ENCODE measurements around the gene IL17RE. TPM values are rescaled to one million over a fixed set of nuclear protein-coding genes. Genes with fewer than 3 reads are reported as not detected.
"Not testable (repeated sequence)": the region's sequence is repeated elsewhere in the genome, so short reads cannot be mapped to it uniquely, and the experiment has no call there.

The IL17RE gene, protein sequence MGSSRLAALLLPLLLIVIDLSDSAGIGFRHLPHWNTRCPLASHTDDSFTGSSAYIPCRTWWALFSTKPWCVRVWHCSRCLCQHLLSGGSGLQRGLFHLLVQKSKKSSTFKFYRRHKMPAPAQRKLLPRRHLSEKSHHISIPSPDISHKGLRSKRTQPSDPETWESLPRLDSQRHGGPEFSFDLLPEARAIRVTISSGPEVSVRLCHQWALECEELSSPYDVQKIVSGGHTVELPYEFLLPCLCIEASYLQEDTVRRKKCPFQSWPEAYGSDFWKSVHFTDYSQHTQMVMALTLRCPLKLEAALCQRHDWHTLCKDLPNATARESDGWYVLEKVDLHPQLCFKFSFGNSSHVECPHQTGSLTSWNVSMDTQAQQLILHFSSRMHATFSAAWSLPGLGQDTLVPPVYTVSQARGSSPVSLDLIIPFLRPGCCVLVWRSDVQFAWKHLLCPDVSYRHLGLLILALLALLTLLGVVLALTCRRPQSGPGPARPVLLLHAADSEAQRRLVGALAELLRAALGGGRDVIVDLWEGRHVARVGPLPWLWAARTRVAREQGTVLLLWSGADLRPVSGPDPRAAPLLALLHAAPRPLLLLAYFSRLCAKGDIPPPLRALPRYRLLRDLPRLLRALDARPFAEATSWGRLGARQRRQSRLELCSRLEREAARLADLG
- total RNA-seq = 100 to 1,000 TPM in 1 of 4 donors, 10 to 100 TPM in 3; 71.1 to 117 (median 81.1) TPM

DNA sequence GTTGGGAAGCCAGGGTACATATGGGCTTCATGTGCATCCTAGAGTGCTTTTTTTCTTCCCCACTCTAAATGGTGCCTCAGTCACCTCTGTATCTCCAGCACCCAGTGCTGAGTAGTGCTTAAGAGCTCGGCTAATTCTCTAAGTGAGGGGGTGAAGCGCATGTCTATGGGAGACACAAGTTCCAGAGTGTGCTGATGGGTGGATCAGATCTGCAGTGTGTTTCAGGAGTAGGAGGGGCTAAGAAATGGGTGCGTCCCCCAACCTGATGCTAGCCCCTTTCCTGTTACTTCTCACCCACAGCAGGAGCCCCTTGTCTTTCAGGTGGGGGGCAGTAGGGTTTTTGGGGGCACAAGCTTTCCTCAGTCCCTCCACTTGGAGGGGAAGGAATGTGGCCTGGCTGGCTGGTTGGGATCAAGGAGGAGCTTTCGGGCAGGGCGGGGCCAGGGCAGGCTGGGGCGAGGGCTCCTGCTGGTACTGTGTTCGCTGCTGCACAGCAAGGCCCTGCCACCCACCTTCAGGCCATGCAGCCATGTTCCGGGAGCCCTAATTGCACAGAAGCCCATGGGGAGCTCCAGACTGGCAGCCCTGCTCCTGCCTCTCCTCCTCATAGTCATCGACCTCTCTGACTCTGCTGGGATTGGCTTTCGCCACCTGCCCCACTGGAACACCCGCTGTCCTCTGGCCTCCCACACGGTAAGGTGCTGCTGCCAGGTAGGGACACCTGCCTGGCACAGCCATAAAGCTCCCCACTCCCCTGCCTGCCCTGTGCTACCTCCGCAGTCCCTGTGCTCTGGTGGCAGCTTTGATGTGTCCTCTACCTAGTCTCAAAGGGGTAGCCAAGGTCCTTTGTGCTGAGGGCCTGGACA lies at the start of gene IL17RE:
TSS of gene IL17RE (plus strand) at position 477 of the 866 bp plus-strand sequence. CDS start at position 562, 85 bp downstream.
- peak within 1 kb of the TSS; percentile 15 for H3K4me3 ChIP-seq (ENCODE audit: low read depth, poor library complexity, severe bottlenecking)
- TF ChIP-seq POLR2A (IDR thresholded peaks at IDR 0.05) = no peak
- TF ChIP-seq, protein P1, sequence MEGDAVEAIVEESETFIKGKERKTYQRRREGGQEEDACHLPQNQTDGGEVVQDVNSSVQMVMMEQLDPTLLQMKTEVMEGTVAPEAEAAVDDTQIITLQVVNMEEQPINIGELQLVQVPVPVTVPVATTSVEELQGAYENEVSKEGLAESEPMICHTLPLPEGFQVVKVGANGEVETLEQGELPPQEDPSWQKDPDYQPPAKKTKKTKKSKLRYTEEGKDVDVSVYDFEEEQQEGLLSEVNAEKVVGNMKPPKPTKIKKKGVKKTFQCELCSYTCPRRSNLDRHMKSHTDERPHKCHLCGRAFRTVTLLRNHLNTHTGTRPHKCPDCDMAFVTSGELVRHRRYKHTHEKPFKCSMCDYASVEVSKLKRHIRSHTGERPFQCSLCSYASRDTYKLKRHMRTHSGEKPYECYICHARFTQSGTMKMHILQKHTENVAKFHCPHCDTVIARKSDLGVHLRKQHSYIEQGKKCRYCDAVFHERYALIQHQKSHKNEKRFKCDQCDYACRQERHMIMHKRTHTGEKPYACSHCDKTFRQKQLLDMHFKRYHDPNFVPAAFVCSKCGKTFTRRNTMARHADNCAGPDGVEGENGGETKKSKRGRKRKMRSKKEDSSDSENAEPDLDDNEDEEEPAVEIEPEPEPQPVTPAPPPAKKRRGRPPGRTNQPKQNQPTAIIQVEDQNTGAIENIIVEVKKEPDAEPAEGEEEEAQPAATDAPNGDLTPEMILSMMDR (IDR thresholded peaks at IDR 0.05) = no peak
- peak; percentile 63 to 93 for DNase-seq (ENCODE audit: low spot score in 2 of 2)
- WGBS, 2 donors = 25 to 29% methylated on average over 11 to 13 of the region's 13 CpGs
- intact Hi-C loops (cut with DNase I; ENCODE audit: low total_unique reads) = no loop called here

GRCh38 chr3:9854291-9854940 lies 48.2 kb upstream of the IL17RE start:
- not testable (repeated sequence) for H3K4me3 ChIP-seq (ENCODE audit: low read depth, poor library complexity, severe bottlenecking); DNase-seq (ENCODE audit: low spot score in 2 of 2)
- intact Hi-C loops (cut with DNase I; ENCODE audit: low total_unique reads) = loop anchor here (10.0 kb wide), 1 partner anchor 60 kb away; the partner anchor contains the start of gene IL17RC
- 77 to 80% methylated on average over 11 of the region's 11 CpGs for WGBS, 2 donors

DNA sequence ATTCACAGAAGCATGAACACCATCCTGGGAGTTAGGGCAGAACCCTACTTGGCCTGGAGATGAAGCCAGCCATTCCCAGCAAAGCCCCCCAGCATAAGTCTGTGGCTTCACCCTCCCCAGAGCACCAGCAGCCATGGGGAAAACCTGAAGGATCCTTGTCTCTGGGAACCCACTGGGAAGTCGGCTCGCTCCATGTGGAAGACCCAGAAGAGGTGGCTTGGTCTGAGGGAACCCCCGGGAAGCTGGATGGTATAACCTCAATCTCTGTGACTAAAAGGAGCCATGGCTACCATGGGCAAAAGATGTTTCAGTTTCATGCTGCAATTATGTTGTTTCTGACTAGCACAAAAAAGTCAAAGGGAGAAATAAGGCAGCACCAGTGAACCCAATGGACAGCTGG lies 47.1 kb upstream of the IL17RE start:
- intact Hi-C loops (cut with DNase I; ENCODE audit: low total_unique reads) = loop anchor here (10.0 kb wide), 1 partner anchor 59 kb away; the partner anchor contains the start of gene IL17RC
- H3K4me3 ChIP-seq (ENCODE audit: low read depth, poor library complexity, severe bottlenecking) = no peak overlapping the region
- WGBS, 2 donors = 97 to 100% methylated on average over 3 of the region's 3 CpGs
- TF ChIP-seq, protein P1 (IDR thresholded peaks at IDR 0.05) = no peak
- TF ChIP-seq POLR2A (IDR thresholded peaks at IDR 0.05) = no peak
- no peak for DNase-seq (ENCODE audit: low spot score in 2 of 2)

DNA sequence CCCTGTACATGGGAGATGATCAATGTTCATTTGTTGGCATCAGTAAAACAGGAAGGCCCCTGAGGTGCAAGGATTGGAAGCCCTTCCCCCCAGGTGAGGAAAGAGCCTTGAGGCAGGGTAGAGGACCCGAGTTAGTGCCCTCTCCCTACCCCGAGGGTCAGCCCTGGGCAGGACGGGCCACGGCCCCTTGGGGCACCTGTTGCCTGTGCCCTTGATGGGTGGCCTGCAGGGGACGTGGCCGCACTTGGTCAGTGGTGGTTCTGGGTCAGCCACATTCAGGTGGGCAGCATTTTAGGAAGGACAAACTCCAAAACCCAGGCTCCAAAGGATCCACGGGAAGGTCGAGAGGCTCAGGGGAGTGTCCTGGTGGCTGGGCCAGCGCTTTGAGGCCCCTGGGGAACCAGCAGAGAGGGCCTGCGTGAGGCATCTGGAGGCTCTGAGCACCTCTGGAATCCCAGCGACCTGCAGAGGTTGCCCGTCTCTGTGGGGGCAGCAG lies 43.1 kb upstream of the IL17RE start:
- no peak for DNase-seq (ENCODE audit: low spot score in 2 of 2)
- intact Hi-C loops (cut with DNase I; ENCODE audit: low total_unique reads) = loop anchor here (10.0 kb wide), 1 partner anchor 55 kb away; the partner anchor contains the start of gene IL17RC
- TF ChIP-seq, protein P1 (IDR thresholded peaks at IDR 0.05) = no peak
- no peak for TF ChIP-seq POLR2A (IDR thresholded peaks at IDR 0.05)
- H3K4me3 ChIP-seq (ENCODE audit: low read depth, poor library complexity, severe bottlenecking) = no peak overlapping the region
- WGBS, 2 donors = 81 to 92% methylated on average over 5 to 12 of the region's 12 CpGs

GRCh38 chr3:9861201-9861600 lies 41.4 kb upstream of the IL17RE start:
- intact Hi-C loops (cut with DNase I; ENCODE audit: low total_unique reads) = no loop called here
- H3K4me3 ChIP-seq (ENCODE audit: low read depth, poor library complexity, severe bottlenecking) = no peak overlapping the region
- WGBS, 2 donors = 94 to 99% methylated on average over 4 of the region's 4 CpGs
- DNase-seq (ENCODE audit: low spot score in 2 of 2) = no peak
- TF ChIP-seq POLR2A (IDR thresholded peaks at IDR 0.05) = no peak
- TF ChIP-seq, protein P1 (IDR thresholded peaks at IDR 0.05) = no peak

Data from lower leg skin (tissue), 4 donors.